ENCODE measurements around the gene GIT1.

GRCh38 chr17:29591146-29591736 is 1.8 kb upstream of the GIT1 start:
- TF ChIP-seq SUZ12 (IDR thresholded peaks at IDR 0.05), result no peak
- no peak for TF ChIP-seq BHLHE40 (IDR thresholded peaks at IDR 0.05; ENCODE audit: borderline replicate concordance)
- TF ChIP-seq ELF4 (IDR thresholded peaks at IDR 0.05), result no peak
- TF ChIP-seq FOXM1 (IDR thresholded peaks at IDR 0.05; ENCODE audit: borderline replicate concordance), result no peak
- TF ChIP-seq TARDBP (IDR thresholded peaks at IDR 0.05), result no peak
- no peak for TF ChIP-seq FOXA1 (IDR thresholded peaks at IDR 0.05)
- TF ChIP-seq FOXK2 (IDR thresholded peaks at IDR 0.05), result no peak
- TF ChIP-seq LEF1 (IDR thresholded peaks at IDR 0.05; ENCODE audit: borderline replicate concordance), result no peak
- TF ChIP-seq HDGF (IDR thresholded peaks at IDR 0.05; ENCODE audit: borderline replicate concordance), result no peak

Data from HEK293T (cell line).